Fibroblast of peridontal ligament (primary cell): Measurements from ENCODE around the gene ATAD3A.
A peak's percentile ranks its signal among the peaks of the same experiment; 100 is the strongest.

Experiments
- DNase-seq: peaks from one replicate; pipeline ENCODE4 v3.0.0-alpha.2; 2010; ENCODE audit errors: extremely low read depth

ATAD3A gene

DNA sequence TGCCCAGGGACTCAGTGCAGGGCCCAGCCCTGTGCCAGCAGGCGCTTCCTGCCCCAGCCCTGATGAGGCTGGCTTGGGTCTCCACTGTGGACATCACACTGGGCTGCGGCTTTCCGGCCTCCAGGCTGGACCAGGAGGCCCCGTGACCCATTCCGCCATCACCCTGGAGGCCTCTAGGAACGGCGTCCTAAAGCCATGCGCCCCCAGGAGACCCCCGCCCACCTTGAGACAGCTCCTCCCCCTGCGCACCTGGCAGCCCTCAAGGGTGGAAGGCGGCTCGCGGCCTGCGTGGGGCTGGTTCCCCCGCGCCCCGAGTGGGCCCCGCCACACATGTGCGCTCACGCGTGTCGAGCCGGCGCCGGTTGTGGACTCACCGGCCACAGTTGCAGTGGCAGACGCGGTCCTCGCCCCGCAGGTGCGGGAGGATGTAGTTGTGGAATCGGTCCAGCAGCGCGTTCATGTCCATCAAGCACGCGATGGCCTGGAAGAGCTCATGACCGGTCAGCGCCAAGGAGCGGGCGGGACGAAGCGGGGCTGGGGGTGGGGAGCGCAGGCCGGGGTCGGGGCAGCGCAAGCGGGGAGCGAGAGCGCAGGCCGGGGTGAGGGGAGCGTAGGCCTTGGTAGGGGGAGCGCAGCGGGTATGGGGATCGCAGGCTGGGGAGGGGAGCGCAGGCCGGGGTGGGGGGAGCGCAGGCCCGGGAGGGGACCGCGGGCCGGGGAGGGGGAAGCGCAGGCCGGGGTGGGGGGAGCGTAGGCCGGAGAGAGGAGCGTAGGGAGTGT, 27.5 kb downstream of the ATAD3A start:
- DNase-seq = peak; percentile 26

DNA sequence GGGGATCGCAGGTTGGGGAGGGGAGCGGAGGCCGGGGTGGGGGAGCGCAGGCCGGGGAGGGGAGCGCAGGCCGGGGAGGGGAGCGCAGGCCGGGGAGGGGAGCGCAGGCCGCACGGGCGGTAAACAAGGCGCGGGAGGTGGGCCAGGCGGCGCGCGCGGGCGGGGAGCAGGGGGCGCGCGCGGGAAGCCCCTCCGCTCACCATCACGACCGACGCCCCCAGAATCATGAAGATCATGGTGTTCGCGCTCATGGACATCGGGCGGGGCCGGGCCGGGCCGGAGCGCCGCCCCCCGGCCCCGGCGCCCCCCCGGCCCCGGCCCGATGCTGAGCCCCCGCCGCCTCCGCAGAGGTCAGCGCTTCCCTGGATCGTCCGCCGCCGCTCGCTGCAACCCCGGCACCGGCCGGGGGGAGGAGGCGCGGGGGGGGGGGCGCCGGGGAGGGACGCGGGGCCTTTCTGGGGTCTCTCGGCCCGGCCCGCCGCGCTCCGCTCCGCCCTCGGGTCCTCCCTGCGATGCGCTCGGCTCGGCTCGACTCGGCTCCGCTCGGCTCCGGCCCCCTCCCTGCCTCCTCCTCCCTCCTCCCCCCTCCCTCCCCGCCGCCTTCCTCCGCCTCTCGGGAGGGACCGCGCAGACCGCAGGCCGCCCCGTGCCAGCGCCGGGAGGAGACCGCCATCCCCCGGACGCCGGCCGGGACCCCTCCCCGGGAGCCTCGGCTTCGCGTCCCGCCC, 28.3 kb downstream of the ATAD3A start, which contains the start of gene TMEM240:
Gene TMEM240, minus strand, starts transcription at position 535 of the 728 bp plus-strand sequence. Its CDS starts 278 bp downstream, at position 257.
- DNase-seq = peak; percentile 62

- no peak for DNase-seq
These were observed 29.1 kb downstream of the ATAD3A start for GRCh38 chr1:1540818-1541628.

DNA sequence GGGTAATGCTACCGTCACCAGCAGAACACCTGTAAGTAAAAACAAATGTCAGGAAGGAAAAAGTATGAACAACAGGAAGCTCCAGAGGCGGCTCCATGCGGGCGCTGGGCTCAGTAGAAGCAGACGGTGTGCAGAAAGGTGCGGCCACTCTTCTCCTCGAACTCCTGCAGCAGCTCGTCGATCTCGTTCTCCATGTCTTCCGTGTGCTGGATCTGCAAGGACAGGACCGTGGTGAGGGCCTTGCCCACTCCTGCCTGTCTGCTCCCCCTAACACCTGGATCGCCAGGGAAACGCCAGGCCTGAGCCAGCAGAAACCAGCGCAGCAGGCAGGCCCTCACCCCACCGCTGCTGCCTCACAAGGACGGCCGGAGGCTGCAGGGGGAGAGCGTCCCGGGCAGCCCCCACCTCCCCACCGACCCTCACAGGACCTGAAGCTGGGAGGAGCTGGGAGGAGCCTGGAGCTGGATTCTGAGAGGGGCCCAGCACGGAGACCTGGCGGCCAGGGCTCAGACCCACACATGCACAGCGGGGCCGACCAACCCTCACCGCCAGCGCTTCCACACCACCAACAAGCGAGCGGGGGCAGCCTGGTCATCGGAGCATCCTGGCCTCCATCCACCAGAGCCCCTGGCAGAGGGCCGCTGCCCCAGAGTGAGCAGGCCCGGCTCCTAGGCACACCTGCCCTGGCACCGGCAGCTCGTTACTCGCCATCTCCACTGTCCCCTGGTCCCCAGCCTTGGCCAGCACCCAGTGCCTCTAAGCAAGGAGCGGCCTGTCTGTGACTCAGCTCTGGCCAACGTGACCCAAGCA, 30.2 kb downstream of the ATAD3A start:
- no peak for DNase-seq

- DNase-seq = no peak
These were observed 31.1 kb downstream of the ATAD3A start for GRCh38 chr1:1542766-1543705.

DNA sequence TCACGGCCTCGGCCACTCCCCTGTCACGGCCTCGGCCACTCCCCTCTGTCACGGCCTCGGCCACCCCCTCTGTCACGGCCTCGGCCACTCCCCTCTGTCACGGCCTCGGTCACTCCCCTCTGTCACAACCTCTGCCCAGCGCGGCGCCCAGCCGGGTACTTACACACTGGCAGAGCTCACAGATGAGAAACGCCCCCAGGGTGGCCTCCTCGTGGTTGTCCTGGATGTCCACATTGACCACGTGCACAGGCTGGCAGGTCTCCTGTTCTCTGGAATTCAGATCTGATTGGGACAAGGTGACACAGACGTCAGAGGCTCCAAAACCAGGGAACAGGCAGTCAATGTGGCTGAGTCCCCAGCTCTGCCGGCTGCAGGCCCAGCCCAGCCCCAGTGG, 31.7 kb downstream of the ATAD3A start:
- no peak for DNase-seq

DNA sequence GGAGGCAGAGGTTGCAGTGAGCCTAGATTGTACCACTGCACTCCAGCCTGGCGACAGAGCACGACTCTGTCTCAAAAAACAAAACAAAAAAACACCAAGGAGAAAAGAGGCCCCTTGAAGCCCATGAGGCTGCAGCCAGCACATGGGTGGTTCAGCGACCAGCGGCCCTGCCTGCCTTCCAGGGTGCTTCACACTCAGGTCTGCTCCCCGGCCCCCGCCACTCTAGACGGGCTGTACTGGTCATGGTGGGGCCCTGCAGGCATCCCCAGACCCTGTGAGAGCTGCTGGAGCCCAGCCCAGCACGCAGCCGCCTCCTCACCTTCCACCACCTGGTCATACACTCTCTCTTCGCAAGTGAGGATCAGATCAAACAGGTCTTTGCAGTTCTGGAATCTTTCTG, 32.6 kb downstream of the ATAD3A start:
- DNase-seq = no peak

GRCh38 chr1:1545946-1546737, 34.2 kb downstream of the ATAD3A start:
- DNase-seq = no peak

DNA sequence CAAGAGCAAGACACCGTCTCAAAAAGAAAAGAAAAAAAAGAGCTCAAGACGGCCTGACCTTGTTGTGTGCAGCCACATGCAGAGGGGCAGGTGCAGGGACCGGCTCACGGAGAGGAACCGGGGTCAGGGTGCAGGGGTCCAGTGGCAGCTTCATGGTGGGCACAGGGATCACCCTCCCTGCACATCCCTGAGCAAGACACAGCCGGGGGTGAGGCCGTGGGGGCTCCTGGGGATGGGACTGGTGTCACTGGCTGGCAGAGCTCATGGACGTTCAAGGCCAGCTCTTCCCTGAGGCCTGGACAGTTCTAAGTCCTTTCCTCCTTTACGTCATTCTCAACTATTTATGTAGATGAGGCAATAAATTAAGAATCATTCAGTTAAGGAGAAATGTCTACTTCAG, 35.0 kb downstream of the ATAD3A start:
- DNase-seq = no peak

DNA sequence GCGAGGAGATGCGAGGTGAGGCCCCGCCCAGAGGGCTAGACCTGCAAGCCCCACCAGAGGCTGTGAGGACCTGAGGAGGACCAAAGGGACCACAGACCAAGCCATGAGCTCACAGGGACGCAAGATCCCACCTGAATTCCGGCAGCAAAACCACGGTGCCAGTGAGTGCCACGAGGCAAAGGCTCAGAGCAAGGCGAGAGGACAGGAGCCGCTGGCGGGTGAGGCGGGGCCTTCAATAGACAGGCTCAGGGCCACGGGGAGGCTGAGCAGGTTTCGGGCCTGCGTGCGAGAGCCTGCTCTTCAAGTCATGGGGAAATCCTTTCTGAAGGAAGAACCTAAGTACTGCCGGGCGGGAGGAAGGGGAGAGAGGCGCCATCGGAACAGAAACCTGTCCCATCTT, 35.5 kb downstream of the ATAD3A start:
- DNase-seq = no peak

- DNase-seq = no peak
These were observed 36.6 kb downstream of the ATAD3A start for GRCh38 chr1:1548591-1548990.

DNA sequence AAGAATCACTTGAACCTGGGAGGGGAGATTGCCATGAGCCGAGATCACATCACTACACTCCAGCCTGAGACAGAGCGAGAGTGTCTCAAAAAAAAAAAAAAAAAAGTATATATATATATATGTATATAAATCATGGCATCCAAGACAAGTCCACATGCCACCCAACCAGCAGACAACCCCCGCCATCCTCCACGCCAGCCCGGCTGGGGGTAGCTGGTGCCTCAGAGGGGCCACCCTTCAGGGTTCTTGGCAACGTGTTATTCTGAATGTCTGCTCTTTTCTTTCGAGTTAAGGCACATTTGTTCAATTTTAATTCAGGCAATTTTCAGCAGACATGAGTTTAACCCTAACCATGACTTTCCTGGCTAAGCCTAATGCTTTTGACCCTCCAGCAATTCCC, 38.1 kb downstream of the ATAD3A start:
- DNase-seq = no peak

DNA sequence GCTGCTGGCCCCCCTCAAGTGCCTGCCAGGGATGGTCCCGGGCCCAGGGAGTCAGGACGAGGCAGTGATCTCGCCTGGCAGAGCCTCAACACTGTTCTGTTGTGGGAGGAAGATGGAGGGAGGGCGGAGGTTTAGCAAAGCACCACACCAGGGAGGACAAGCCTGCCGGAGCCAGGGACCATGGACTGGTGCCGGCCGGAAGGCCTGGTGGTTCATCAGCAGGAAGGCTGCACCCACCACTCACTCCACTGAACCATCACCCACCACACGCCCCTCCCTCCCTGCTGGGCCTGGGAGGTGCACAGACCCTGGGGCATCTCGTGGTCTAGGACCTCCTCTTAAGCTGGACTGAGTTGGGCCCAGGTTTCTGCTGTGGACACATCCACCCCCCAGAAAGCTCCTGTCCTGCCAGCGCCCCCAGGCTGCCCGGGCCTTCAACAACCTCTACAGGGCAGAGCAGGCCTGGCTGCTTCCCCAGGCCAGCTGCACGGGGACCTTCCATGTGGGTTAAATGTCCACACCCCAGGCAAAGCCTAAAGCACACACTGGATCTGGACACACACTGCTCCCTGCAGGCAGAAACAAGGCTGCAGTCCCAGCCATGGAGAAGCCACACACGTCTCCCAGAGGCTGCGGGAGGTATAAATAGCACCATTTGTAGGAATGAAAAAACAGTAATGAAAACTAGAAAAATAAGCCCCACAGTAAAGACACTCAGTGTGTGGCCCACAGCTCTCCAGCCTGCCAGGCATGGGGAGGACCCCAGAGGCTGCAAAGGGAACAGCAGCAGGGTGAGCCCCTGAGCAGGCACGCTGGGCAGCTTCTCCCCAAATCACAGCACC, 38.9 kb downstream of the ATAD3A start:
- DNase-seq = peak; percentile 78

- DNase-seq = no peak
These were observed 39.7 kb downstream of the ATAD3A start for GRCh38 chr1:1551524-1552262.

- DNase-seq = no peak
These were observed 40.3 kb downstream of the ATAD3A start for GRCh38 chr1:1552263-1552639.

DNA sequence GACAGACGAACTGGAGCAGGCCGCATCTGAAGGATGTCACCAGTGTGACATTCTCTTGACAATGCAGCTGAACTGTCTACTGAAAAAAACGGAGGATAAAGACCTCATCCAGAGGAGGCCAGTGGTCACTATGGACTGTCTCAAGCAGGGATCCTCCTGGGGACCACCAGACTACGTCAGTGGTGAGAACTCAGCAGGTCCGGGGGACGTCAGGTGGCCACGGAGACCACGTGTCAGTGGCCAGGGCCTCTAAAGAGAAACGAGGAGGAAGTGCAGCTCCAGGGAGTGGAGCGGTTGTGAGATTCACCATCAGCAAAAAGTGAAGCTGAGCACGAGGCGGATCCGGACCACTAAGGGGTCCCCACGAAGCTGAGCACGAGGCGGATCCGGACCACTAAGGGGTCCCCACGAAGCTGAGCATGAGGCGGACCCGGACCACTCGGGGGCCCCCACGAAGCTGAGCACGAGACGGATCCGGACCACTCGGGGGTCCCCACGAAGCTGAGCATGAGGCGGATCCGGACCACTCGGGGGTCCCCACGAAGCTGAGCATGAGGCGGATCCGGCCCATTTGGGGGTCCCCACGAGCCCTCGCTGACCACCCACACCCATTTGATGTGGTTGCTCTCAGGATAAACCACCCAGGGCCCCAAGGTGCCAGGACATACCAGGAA, 42.0 kb downstream of the ATAD3A start:
- DNase-seq = no peak

DNA sequence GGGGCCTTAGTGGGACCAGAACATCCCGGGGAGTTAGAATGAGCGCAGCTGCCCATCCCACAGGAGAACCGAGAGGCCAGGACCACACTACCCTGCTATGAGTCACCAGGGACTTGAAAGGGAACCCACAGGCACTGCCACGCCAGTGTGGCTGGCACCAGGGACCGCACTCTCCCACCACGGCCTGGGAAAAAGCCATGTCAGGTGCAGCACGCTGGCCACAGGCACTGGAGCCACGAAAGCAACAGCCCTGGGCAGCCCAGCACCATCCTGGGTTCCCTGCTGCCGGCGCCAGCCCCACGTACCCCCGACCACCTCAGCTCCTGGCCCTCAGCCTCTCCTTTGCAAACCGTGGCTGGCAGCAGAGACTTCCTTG, 42.6 kb downstream of the ATAD3A start:
- DNase-seq = no peak
